Measurements from ENCODE around the gene SDF2L1. TPM values are rescaled to one million over a fixed set of nuclear protein-coding genes. Genes with fewer than 3 reads are reported as not detected.

The SDF2L1 gene
- total and polyA plus RNA-seq, 10 of the 15 experiments (the other 5 are each of a cell fraction or from before 2014, with no cell fraction given), result 3.0 to 214 (median 55.5) TPM

DNA sequence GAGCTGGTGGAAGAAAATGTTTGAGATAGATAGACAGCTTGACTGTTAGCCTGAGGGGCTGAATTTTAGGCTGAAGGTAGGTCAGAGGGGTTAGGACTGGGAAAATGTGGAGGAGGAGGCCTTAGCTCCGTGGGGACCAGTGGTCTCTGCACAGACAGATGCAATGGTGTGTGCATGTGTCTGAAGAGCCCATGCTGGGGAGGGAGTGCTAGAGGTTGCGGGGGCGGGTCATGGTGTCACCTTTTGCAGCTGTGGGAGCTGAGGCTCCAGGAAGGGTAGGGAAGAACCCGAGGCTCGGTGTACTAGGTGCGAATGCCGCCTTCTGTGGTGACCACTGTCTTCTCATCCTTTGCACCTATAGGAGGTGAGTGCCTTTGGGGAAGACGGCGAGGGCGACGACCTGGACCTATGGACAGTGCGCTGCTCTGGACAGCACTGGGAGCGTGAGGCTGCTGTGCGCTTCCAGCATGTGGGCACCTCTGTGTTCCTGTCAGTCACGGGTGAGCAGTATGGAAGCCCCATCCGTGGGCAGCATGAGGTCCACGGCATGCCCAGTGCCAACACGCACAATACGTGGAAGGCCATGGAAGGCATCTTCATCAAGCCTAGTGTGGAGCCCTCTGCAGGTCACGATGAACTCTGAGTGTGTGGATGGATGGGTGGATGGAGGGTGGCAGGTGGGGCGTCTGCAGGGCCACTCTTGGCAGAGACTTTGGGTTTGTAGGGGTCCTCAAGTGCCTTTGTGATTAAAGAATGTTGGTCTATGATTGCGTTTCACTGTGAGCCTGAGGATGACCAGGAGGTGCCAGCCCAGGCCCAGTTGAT, 1.6 kb downstream of the SDF2L1 start:
- peak overlapping the region; percentile 97 for H3K4me3 ChIP-seq
- TF ChIP-seq, protein P1, sequence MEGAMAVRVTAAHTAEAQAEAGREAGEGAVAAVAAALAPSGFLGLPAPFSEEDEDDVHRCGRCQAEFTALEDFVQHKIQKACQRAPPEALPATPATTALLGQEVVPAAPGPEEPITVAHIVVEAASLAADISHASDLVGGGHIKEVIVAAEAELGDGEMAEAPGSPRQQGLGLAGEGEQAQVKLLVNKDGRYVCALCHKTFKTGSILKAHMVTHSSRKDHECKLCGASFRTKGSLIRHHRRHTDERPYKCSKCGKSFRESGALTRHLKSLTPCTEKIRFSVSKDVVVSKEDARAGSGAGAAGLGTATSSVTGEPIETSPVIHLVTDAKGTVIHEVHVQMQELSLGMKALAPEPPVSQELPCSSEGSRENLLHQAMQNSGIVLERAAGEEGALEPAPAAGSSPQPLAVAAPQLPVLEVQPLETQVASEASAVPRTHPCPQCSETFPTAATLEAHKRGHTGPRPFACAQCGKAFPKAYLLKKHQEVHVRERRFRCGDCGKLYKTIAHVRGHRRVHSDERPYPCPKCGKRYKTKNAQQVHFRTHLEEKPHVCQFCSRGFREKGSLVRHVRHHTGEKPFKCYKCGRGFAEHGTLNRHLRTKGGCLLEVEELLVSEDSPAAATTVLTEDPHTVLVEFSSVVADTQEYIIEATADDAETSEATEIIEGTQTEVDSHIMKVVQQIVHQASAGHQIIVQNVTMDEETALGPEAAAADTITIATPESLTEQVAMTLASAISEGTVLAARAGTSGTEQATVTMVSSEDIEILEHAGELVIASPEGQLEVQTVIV (IDR thresholded peaks at IDR 0.05; ENCODE audit: borderline replicate concordance, partially characterized antibody), result no peak
- TF ChIP-seq, protein P2, sequence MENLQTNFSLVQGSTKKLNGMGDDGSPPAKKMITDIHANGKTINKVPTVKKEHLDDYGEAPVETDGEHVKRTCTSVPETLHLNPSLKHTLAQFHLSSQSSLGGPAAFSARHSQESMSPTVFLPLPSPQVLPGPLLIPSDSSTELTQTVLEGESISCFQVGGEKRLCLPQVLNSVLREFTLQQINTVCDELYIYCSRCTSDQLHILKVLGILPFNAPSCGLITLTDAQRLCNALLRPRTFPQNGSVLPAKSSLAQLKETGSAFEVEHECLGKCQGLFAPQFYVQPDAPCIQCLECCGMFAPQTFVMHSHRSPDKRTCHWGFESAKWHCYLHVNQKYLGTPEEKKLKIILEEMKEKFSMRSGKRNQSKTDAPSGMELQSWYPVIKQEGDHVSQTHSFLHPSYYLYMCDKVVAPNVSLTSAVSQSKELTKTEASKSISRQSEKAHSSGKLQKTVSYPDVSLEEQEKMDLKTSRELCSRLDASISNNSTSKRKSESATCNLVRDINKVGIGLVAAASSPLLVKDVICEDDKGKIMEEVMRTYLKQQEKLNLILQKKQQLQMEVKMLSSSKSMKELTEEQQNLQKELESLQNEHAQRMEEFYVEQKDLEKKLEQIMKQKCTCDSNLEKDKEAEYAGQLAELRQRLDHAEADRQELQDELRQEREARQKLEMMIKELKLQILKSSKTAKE (IDR thresholded peaks at IDR 0.05; ENCODE audit: low read depth, poor library complexity, severe bottlenecking), result no peak
- TF ChIP-seq, protein P3, sequence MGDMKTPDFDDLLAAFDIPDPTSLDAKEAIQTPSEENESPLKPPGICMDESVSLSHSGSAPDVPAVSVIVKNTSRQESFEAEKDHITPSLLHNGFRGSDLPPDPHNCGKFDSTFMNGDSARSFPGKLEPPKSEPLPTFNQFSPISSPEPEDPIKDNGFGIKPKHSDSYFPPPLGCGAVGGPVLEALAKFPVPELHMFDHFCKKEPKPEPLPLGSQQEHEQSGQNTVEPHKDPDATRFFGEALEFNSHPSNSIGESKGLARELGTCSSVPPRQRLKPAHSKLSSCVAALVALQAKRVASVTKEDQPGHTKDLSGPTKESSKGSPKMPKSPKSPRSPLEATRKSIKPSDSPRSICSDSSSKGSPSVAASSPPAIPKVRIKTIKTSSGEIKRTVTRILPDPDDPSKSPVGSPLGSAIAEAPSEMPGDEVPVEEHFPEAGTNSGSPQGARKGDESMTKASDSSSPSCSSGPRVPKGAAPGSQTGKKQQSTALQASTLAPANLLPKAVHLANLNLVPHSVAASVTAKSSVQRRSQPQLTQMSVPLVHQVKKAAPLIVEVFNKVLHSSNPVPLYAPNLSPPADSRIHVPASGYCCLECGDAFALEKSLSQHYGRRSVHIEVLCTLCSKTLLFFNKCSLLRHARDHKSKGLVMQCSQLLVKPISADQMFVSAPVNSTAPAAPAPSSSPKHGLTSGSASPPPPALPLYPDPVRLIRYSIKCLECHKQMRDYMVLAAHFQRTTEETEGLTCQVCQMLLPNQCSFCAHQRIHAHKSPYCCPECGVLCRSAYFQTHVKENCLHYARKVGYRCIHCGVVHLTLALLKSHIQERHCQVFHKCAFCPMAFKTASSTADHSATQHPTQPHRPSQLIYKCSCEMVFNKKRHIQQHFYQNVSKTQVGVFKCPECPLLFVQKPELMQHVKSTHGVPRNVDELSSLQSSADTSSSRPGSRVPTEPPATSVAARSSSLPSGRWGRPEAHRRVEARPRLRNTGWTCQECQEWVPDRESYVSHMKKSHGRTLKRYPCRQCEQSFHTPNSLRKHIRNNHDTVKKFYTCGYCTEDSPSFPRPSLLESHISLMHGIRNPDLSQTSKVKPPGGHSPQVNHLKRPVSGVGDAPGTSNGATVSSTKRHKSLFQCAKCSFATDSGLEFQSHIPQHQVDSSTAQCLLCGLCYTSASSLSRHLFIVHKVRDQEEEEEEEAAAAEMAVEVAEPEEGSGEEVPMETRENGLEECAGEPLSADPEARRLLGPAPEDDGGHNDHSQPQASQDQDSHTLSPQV (IDR thresholded peaks at IDR 0.05), result no peak
- TF ChIP-seq KDM1A (IDR thresholded peaks at IDR 0.05; ENCODE audit: borderline replicate concordance), result no peak
- TF ChIP-seq, protein P4, sequence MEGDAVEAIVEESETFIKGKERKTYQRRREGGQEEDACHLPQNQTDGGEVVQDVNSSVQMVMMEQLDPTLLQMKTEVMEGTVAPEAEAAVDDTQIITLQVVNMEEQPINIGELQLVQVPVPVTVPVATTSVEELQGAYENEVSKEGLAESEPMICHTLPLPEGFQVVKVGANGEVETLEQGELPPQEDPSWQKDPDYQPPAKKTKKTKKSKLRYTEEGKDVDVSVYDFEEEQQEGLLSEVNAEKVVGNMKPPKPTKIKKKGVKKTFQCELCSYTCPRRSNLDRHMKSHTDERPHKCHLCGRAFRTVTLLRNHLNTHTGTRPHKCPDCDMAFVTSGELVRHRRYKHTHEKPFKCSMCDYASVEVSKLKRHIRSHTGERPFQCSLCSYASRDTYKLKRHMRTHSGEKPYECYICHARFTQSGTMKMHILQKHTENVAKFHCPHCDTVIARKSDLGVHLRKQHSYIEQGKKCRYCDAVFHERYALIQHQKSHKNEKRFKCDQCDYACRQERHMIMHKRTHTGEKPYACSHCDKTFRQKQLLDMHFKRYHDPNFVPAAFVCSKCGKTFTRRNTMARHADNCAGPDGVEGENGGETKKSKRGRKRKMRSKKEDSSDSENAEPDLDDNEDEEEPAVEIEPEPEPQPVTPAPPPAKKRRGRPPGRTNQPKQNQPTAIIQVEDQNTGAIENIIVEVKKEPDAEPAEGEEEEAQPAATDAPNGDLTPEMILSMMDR (IDR thresholded peaks at IDR 0.05 in 2 of 3, conservative IDR thresholded peaks at IDR 0.05 in 1 of 3; ENCODE audit: control insufficient read depth in 2 of 3, extremely low read depth in 1 of 3, insufficient read depth in 1 of 3, low read depth in 3 of 3, low read length in 3 of 3), result peak; percentile 16 to 42 (median 18); a peak in 2 of 6 replicates
- TF ChIP-seq SUPT20H (IDR thresholded peaks at IDR 0.05; ENCODE audit: borderline replicate concordance, control insufficient read depth, low read depth, low read length), result no peak
- TF ChIP-seq, protein P5, sequence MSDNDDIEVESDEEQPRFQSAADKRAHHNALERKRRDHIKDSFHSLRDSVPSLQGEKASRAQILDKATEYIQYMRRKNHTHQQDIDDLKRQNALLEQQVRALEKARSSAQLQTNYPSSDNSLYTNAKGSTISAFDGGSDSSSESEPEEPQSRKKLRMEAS (IDR thresholded peaks at IDR 0.05; ENCODE audit: low read depth, low read length), result no peak
- no peak for TF ChIP-seq SRF (IDR thresholded peaks at IDR 0.05; ENCODE audit: low read depth in 2 of 2, low read length in 2 of 2)

More for the DNA sequence above, 1.6 kb downstream of the SDF2L1 start:
- Histone ChIP-seq H3K27ac (ENCODE audit: control insufficient read depth, insufficient read depth) (peak overlapping the region; percentile 88; the same call in 1 of the 2 replicates), H3K9me3 (replicated peaks; ENCODE audit: control insufficient read depth, insufficient read depth, low read length) (no peaks in the 10 kb centered on the region), H3K36me3 (ENCODE audit: control insufficient read depth in 2 of 2, insufficient read depth in 2 of 2, low read length in 1 of 2) (peaks cover under 1 to 6% of the 10 kb centered on the region in 2 experiments), H3K27me3 (replicated peaks in 1 of 2; ENCODE audit: control insufficient read depth in 2 of 2, insufficient read depth in 2 of 2, low read length in 1 of 2) (no peaks in the 10 kb centered on the region), H2AFZ (ENCODE audit: control insufficient read depth, low read depth, low read length) (no peak overlapping the region; the same call in 1 of the 2 replicates), H4K20me1 (ENCODE audit: control insufficient read depth, insufficient read depth) (peaks cover 4% of the 10 kb centered on the region; the same call in 1 of the 2 replicates), H3K4me2 (ENCODE audit: control insufficient read depth, insufficient read depth) (peak overlapping the region; percentile 93), H3K9ac (ENCODE audit: control insufficient read depth, insufficient read depth, low read length) (peak overlapping the region; percentile 90), H3K79me2 (ENCODE audit: control insufficient read depth, insufficient read depth, low read length) (peaks cover 26% of the 10 kb centered on the region), H3K4me1 (ENCODE audit: control insufficient read depth, insufficient read depth, low read length) (peaks cover 15% of the 10 kb centered on the region)
- DNase-seq (ENCODE audit: low read depth, low spot score) (no peak), FAIRE-seq (no peak), ATAC-seq (no peak)
- ChIA-PET POLR2A (interaction anchor here (3.6 kb wide), 1 partner anchor 14 kb away, joined by 42 read pairs; the partner anchor contains the start of gene YDJC), CTCF (interaction anchor here (0.6 to 5.6 kb wide), 13 partner anchors 10 to 210 kb away, joined by 3 to 106 read pairs (median 4); partner anchors contain the start of genes CCDC116 and YDJC), SMC1A (ENCODE audit: uncharacterized antibody, unreplicated experiment) (interaction anchor here (0.6 to 3.9 kb wide), 6 partner anchors 11 to 310 kb away, joined by 3 to 39 read pairs (median 4); partner anchors contain the start of genes CCDC116 and YDJC), RAD21 (ENCODE audit: unreplicated experiment) (interaction anchor here (0.6 to 3.4 kb wide), 5 partner anchors 8 to 1405 kb away, joined by 3 to 50 read pairs (median 12); partner anchors contain the start of gene YDJC)
- no TSS peak for BruUV-seq (replicated peaks)
- intact Hi-C loops (cut with micrococcal nuclease; ENCODE audit: unreplicated experiment) (loop anchor here (10.0 kb wide), 1 partner anchor 59 kb away; no protein-coding TSS in a partner anchor), in situ Hi-C loops (cut with MboI) (no loop called here)
- 82% methylated on average over 22 of the region's 22 CpGs for WGBS (ENCODE audit: insufficient coverage, insufficient replicate concordance, low lambda C conversion rate, missing lambda C conversion rate)

Data from GM12878 (cell line).